Cardiac muscle cell (in vitro differentiated cells and primary cell): ENCODE results near the gene RNF217. TPM values are rescaled to one million over a fixed set of nuclear protein-coding genes. Genes with fewer than 3 reads are reported as not detected.
A peak's percentile ranks its signal among the peaks of the same experiment; 100 is the strongest.

ENCODE experiments used
- DNase-seq, 2 donors: peaks; one replicate each; pipeline versions ENCODE4 v3.0.0 to v3.0.0-alpha.2; 2010 to 2017; ENCODE audit warnings: low read depth in 1 of 2, low spot score in 1 of 2
- H3K27ac ChIP-seq: fragments of 200-600 bp; sonication (generic); 2 replicates; pipeline ENCODE4 v1.5.1; 2016
- H3K27me3 ChIP-seq: fragments of 200-600 bp; sonication (generic); 2 replicates; pipeline ENCODE4 v1.6.0; 2016; ENCODE audit warnings: control low read depth
- H3K36me3 ChIP-seq: fragments of 200-600 bp; sonication (generic); 2 replicates; pipeline ENCODE4 v1.5.1; 2016; ENCODE audit warnings: control low read depth
- H3K4me1 ChIP-seq: fragments of 200-600 bp; sonication (generic); 2 replicates; pipeline ENCODE4 v1.8.1; 2017; ENCODE audit warnings: low read depth, mild to moderate bottlenecking, mixed run types
- H3K4me3 ChIP-seq: fragments of 200-600 bp; sonication (generic); 2 replicates; pipeline ENCODE4 v1.5.1; 2016; ENCODE audit warnings: mild to moderate bottlenecking
- H3K9me3 ChIP-seq: fragments of 200-600 bp; sonication (generic); 2 replicates; pipeline ENCODE4 v1.5.1; 2017; ENCODE audit warnings: low read depth, mild to moderate bottlenecking, control low read depth
- CTCF ChIP-seq: IDR thresholded peaks from 2 replicates; pipeline ENCODE4 v1.5.1; 2012; ENCODE audit warnings: low read depth, mild to moderate bottlenecking, low read length
- polyA plus RNA-seq: library from polyadenylated mRNA; unstranded; fragments of >200 nt; fragmentation: Nextera tagmentation; extraction: Ambion mirVana; gene quantifications from 2 replicates; pipeline ENCODE4 v1.2.1, GENCODE V29; 2016
- total RNA-seq: library from RNA; depleted of rRNA; stranded (reverse); fragments of >200 nt; gene quantifications from 2 replicates; pipeline ENCODE4 v1.2.3, GENCODE V29; 2016

The RNF217 gene
- total and polyA plus RNA-seq, 2 experiments from 2014 or later: 9.4 to 27.1 TPM

DNA sequence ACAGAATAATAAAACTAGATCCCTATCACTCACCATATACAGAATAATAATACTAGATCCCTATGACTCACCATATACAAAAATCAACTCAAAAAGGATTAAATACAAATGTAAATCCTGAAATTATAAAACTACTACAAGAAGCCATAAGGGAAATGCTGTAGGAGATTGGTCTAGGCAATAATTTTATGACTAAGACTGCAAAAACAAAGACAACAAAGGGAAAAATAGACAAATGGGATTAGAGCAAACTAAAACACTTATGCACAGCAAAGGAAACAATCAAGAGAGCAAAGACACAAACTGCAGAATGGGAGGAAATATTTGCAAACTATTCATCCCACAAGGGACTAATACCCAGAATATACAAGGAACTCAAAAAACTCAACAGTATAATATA is 4.1 kb upstream of the RNF217 start:
- DNase-seq: no peak
- Histone ChIP-seq H3K4me3 (no peak overlapping the region), H3K9me3 (no peaks in the 10 kb centered on the region), H3K4me1 (peaks cover 19% of the 10 kb centered on the region), H3K27me3 (no peaks in the 10 kb centered on the region), H3K27ac (no peak overlapping the region), H3K36me3 (no peaks in the 10 kb centered on the region)
- TF ChIP-seq CTCF: no peak

- H3K4me3 ChIP-seq: no peak overlapping the region
- peaks cover 19% of the 10 kb centered on the region for H3K4me1 ChIP-seq
- TF ChIP-seq CTCF: no peak
- no peaks in the 10 kb centered on the region for H3K9me3 ChIP-seq
- H3K27me3 ChIP-seq: no peaks in the 10 kb centered on the region
- peak in 1 of 2 donors; percentile 41 for DNase-seq
- no peak overlapping the region for H3K27ac ChIP-seq
- no peaks in the 10 kb centered on the region for H3K36me3 ChIP-seq
These were observed 3.4 kb upstream of the RNF217 start for GRCh38 chr6:124958759-124959354.

- H3K27ac ChIP-seq: no peak overlapping the region
- no peaks in the 10 kb centered on the region for H3K27me3 ChIP-seq
- peaks cover 17% of the 10 kb centered on the region for H3K4me1 ChIP-seq
- DNase-seq: no peak
- peak overlapping the region; percentile 60 for H3K4me3 ChIP-seq
- no peaks in the 10 kb centered on the region for H3K9me3 ChIP-seq
- no peaks in the 10 kb centered on the region for H3K36me3 ChIP-seq
- no peak for TF ChIP-seq CTCF
These were observed 1.3 kb upstream of the RNF217 start for GRCh38 chr6:124960757-124961463.

DNA sequence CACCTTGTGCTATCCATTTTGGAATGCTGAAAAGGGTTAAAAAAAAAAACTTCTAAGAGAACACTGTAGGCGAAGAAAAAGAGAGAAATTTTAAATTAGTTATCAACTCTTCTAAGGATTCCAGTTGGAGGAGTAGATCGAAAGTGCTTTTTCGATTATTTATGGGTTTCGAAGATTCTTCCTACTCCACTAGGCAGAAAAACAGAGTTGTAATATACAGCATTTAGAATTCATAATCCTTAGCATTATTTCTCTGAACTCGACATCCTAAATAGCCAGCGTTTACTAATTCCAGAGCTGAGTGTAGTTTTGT is 817 bp upstream of the RNF217 start:
- peak overlapping the region; percentile 79 for H3K27ac ChIP-seq
- no peak for TF ChIP-seq CTCF

GRCh38 chr6:124962639-124963415 is 590 bp downstream of the RNF217 start:
- peak overlapping the region; percentile 79 for H3K27ac ChIP-seq
- no peaks in the 10 kb centered on the region for H3K27me3 ChIP-seq
- DNase-seq: peak; percentile 50 to 53
- peak; percentile 20 for TF ChIP-seq CTCF
- no peaks in the 10 kb centered on the region for H3K9me3 ChIP-seq
- peaks cover 21% of the 10 kb centered on the region for H3K4me1 ChIP-seq
- no peaks in the 10 kb centered on the region for H3K36me3 ChIP-seq
- peak overlapping the region; percentile 60 for H3K4me3 ChIP-seq

More for the DNA sequence above, 817 bp upstream of the RNF217 start:
- Histone ChIP-seq H3K27me3 (no peaks in the 10 kb centered on the region), H3K4me1 (peaks cover 21% of the 10 kb centered on the region), H3K9me3 (no peaks in the 10 kb centered on the region), H3K36me3 (no peaks in the 10 kb centered on the region), H3K4me3 (peak overlapping the region; percentile 60)
- DNase-seq: no peak
